Measurements from ENCODE around the gene CCNYL1.

The CCNYL1 gene

GRCh38 chr2:207791579-207792243 is 80.3 kb downstream of the CCNYL1 start:
- DNase-seq (ENCODE audit: low read depth in 2 of 2) = no peak

- no peak for DNase-seq (ENCODE audit: low read depth in 2 of 2)
Observed at GRCh38 chr2:207792244-207792785, 80.9 kb downstream of the CCNYL1 start.

DNA sequence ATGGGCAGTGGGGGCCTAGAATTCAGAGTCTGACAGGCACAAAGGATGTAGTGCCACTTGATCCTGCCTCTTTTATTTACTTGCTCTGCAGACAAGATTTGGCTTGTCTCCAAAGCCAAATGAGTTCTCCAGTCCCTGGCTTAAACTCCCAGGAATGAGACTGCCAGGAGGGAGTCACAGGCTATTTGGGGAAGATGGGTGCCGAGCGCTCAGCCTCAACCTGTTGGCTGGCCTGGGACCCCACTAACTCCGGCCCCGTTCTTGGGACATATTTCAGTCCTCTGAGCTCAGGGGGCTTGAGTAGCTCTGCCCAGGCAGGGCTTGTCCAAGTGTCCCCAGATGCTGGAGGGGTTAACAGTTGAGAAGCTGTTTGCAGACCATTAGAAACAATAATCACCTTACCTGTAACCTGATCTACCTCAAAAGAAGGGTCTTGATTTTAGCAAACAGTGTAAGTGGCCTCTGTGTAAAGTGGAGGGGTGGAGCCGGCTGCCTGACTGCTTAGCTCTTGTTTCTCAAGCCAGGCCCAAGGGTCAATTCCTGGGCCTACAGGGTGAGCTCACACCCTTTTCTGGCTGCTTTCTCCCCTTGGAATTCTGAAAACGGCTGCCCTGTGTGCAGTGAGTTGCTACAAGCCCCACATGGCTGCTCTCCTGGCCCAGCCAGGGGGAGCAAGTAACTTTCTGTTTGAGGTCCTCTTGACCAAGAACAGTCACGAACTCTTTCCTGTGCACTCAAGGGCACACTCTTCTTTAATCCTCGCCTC is 85.3 kb downstream of the CCNYL1 start:
- no peak for DNase-seq (ENCODE audit: low read depth in 2 of 2)

- no peak for DNase-seq (ENCODE audit: low read depth in 2 of 2)
Observed at GRCh38 chr2:207801259-207801658, 89.8 kb downstream of the CCNYL1 start.

DNA sequence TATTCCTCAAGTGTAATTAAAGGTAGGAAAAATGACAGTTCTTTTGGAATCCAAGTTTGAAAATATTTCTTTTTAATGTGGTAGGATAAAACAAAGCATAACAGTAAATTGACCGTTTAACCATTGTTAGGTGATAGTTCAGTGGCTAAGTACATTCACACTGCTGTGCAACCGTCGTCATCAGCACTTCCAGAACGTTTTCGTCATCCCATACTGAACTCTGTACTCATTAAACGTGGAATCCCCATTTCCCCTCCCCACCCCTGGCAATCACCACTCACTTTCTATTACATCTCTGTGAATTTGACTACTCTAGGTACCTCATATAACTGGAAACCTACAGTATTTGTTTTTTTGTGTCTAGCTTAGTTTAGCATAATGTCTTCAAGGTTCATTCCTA is 91.2 kb downstream of the CCNYL1 start:
- no peak for DNase-seq (ENCODE audit: low read depth in 2 of 2)
